ENCODE measurements around the gene ITGB8. TPM values are rescaled to one million over a fixed set of nuclear protein-coding genes. Genes with fewer than 3 reads are reported as not detected.

The ITGB8 gene
- total RNA-seq, 4 donors from 2014 or later: 199 to 606 (median 388) TPM

DNA sequence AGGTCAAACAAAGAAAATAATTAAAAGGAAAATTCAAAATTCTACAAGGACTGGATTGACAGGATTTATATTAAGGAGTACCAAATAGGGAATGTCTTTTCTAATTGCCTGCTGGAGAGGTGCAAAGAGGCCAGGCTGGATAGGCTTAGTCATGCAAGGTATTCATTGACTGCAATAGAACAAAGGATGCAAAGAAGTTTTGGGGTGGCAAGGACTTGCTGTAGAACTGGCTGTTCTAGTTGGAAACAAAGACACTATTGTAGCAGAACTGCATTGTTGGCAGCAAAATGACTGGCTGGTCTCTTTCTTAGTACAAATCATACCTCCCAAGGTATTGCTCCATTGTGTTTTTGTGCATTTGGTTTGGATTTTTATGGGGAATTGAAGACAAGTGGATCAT lies 10.1 kb downstream of the ITGB8 start:
- no peak for DNase-seq (ENCODE audit: low spot score in 2 of 2)
- no peaks in the 10 kb centered on the region for H3K27me3 ChIP-seq
- peaks cover 0 to 14% (median 0%) of the 10 kb centered on the region in 3 donors for H3K36me3 ChIP-seq
- H3K4me1 ChIP-seq: peaks cover 0 to 62% (median 8%) of the 10 kb centered on the region in 4 donors
- peak; percentile 69 to 84 for TF ChIP-seq EP300 (IDR thresholded peaks at IDR 0.05)
- no peak for TF ChIP-seq CTCF (IDR thresholded peaks at IDR 0.05)
- TF ChIP-seq POLR2A (IDR thresholded peaks at IDR 0.05): no peak
- H3K27ac ChIP-seq: peak overlapping the region; percentile 68 to 98 (median 86)
- peak overlapping the region in 1 of 4 donors; percentile 29 for H3K4me3 ChIP-seq
- H3K9me3 ChIP-seq: no peaks in the 10 kb centered on the region

DNA sequence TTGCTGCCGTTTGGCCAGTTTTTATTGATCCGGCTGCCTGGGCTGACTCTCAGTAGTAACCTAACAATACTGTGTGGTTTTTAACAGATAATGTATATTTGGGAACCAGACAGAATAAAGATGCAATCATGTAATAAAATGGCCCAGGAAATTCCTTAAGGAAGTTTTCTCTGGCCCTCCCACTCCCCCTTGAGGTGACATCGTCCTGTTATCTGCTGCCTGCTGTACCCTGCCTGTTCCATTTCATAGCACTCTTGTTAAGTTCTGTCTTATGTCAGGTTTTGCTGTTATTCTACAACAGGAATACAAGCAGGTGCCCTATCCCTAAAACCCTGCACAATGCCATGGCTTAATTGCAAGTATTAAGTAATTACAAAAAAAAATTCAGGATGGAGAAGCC lies 12.5 kb downstream of the ITGB8 start:
- DNase-seq (ENCODE audit: low spot score in 2 of 2): no peak
- Histone ChIP-seq H3K4me3 (peak overlapping the region in 1 of 4 donors; percentile 16), H3K27me3 (no peaks in the 10 kb centered on the region), H3K36me3 (peaks cover 0 to 9% (median 0%) of the 10 kb centered on the region in 3 donors), H3K4me1 (peaks cover 0 to 78% (median 6%) of the 10 kb centered on the region in 4 donors), H3K27ac (peak overlapping the region; percentile 68 to 98 (median 86)), H3K9me3 (no peaks in the 10 kb centered on the region)
- TF ChIP-seq POLR2A (IDR thresholded peaks at IDR 0.05): no peak
- peak in 2 of 5 experiments; percentile 11 to 13 for TF ChIP-seq CTCF (IDR thresholded peaks at IDR 0.05)
- 24 to 31% methylated on average over 3 of the region's 3 CpGs for WGBS, 2 donors

DNA sequence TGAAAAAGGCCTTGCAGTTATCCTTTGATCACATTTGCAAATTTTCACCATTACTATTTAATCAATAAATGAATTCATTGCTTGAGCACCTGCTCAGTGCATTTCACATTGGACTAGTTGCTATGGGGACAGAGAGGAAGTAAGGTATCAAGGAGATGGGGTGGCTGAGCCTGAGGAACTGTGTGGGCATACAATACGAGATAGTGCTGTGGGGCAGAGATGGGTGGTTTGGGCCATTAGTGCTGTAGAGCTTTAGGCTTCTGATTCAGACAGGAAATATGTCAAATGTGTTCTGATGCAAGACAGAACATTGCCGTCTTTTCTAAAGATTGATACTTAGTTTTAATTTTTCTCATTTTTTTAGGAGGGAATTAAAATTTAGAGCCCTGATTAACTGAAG lies 13.2 kb downstream of the ITGB8 start:
- TF ChIP-seq POLR2A (IDR thresholded peaks at IDR 0.05): no peak
- no peak for TF ChIP-seq EP300 (IDR thresholded peaks at IDR 0.05)
- TF ChIP-seq CTCF (IDR thresholded peaks at IDR 0.05): no peak
- H3K36me3 ChIP-seq: peaks cover 0 to 10% (median 0%) of the 10 kb centered on the region in 3 donors
- no peaks in the 10 kb centered on the region for H3K27me3 ChIP-seq
- peaks cover 0 to 71% (median 6%) of the 10 kb centered on the region in 4 donors for H3K4me1 ChIP-seq
- peak overlapping the region in 3 of 4 donors; percentile 12 to 98 (median 98) for H3K27ac ChIP-seq
- no peak for DNase-seq (ENCODE audit: low spot score in 2 of 2)
- 18 to 30% methylated on average over 2 of the region's 2 CpGs for WGBS, 2 donors
- no peak overlapping the region for H3K4me3 ChIP-seq
- no peaks in the 10 kb centered on the region for H3K9me3 ChIP-seq

DNA sequence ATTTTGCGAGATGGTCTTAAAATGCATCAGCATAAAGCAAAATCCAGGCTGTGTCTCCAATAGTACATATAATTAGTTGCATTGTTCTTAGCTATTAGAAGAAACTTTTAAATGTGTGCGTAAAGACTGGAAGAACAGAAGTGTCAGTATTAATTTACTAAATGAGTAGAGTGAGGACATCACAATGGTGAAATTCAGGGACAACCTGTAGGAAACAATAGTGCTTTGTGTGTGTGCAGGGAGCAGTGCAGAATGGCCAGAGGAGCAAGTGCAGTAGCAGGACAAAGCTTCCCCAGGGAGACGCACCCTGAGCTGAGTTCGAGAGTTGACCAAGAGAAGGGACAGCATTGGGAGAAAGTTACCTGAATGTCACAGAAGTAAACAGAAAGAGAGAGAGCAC lies 13.7 kb downstream of the ITGB8 start:
- Histone ChIP-seq H3K4me1 (peaks cover 0 to 75% (median 6%) of the 10 kb centered on the region in 4 donors), H3K27ac (peak overlapping the region in 3 of 4 donors; percentile 12 to 98 (median 98)), H3K4me3 (no peak overlapping the region), H3K36me3 (peaks cover 0 to 10% (median 0%) of the 10 kb centered on the region in 3 donors), H3K27me3 (no peaks in the 10 kb centered on the region), H3K9me3 (no peaks in the 10 kb centered on the region)
- WGBS, 2 donors: 59 to 70% methylated on average over 4 of the region's 4 CpGs
- no peak for TF ChIP-seq POLR2A (IDR thresholded peaks at IDR 0.05)
- TF ChIP-seq CTCF (IDR thresholded peaks at IDR 0.05): no peak
- TF ChIP-seq EP300 (IDR thresholded peaks at IDR 0.05): no peak
- no peak for DNase-seq (ENCODE audit: low spot score in 2 of 2)

- H3K4me3 ChIP-seq: no peak overlapping the region
- TF ChIP-seq EP300 (IDR thresholded peaks at IDR 0.05) (no peak), CTCF (IDR thresholded peaks at IDR 0.05) (no peak), POLR2A (IDR thresholded peaks at IDR 0.05) (no peak)
Observed at GRCh38 chr7:20346577-20346976, 15.9 kb downstream of the ITGB8 start.

More at GRCh38 chr7:20346577-20346976, 15.9 kb downstream of the ITGB8 start:
- Histone ChIP-seq H3K9me3 (no peaks in the 10 kb centered on the region), H3K4me1 (peaks cover 0 to 76% (median 5%) of the 10 kb centered on the region in 4 donors), H3K36me3 (peaks cover 0 to 5% (median 0%) of the 10 kb centered on the region in 3 donors), H3K27me3 (no peaks in the 10 kb centered on the region), H3K27ac (peak overlapping the region in 2 of 4 donors; percentile 98)
- 78 to 81% methylated on average over 4 of the region's 4 CpGs for WGBS, 2 donors
- DNase-seq (ENCODE audit: low spot score in 2 of 2): no peak

Measured in tibial nerve (tissue), 4 donors.